ENCODE measurements around the gene CDCA4. TPM values are rescaled to one million over a fixed set of nuclear protein-coding genes. Genes with fewer than 3 reads are reported as not detected.
A peak's percentile ranks its signal among the peaks of the same experiment; 100 is the strongest.
"Not testable (repeated sequence)": the region's sequence is repeated elsewhere in the genome, so short reads cannot be mapped to it uniquely, and the experiment has no call there.

The CDCA4 gene
- total RNA-seq, 1 donor from 2014 or later = 50.8 TPM

- TF ChIP-seq, protein P1, sequence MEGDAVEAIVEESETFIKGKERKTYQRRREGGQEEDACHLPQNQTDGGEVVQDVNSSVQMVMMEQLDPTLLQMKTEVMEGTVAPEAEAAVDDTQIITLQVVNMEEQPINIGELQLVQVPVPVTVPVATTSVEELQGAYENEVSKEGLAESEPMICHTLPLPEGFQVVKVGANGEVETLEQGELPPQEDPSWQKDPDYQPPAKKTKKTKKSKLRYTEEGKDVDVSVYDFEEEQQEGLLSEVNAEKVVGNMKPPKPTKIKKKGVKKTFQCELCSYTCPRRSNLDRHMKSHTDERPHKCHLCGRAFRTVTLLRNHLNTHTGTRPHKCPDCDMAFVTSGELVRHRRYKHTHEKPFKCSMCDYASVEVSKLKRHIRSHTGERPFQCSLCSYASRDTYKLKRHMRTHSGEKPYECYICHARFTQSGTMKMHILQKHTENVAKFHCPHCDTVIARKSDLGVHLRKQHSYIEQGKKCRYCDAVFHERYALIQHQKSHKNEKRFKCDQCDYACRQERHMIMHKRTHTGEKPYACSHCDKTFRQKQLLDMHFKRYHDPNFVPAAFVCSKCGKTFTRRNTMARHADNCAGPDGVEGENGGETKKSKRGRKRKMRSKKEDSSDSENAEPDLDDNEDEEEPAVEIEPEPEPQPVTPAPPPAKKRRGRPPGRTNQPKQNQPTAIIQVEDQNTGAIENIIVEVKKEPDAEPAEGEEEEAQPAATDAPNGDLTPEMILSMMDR (IDR thresholded peaks at IDR 0.05; ENCODE audit: insufficient read depth, low read length, severe bottlenecking) = no peak
- no peaks in the 10 kb centered on the region for H3K27me3 ChIP-seq (ENCODE audit: control insufficient read depth, insufficient read depth, low read length)
- FAIRE-seq = no peak
- peak; percentile 47 for DNase-seq (ENCODE audit: low read depth)
- no peaks in the 10 kb centered on the region for H3K36me3 ChIP-seq (ENCODE audit: control insufficient read depth, insufficient read depth, low read length)
- no peak overlapping the region for H3K4me3 ChIP-seq (ENCODE audit: low read depth, low read length)
These were observed 46.5 kb upstream of the CDCA4 start for GRCh38 chr14:105067140-105067968.

DNA sequence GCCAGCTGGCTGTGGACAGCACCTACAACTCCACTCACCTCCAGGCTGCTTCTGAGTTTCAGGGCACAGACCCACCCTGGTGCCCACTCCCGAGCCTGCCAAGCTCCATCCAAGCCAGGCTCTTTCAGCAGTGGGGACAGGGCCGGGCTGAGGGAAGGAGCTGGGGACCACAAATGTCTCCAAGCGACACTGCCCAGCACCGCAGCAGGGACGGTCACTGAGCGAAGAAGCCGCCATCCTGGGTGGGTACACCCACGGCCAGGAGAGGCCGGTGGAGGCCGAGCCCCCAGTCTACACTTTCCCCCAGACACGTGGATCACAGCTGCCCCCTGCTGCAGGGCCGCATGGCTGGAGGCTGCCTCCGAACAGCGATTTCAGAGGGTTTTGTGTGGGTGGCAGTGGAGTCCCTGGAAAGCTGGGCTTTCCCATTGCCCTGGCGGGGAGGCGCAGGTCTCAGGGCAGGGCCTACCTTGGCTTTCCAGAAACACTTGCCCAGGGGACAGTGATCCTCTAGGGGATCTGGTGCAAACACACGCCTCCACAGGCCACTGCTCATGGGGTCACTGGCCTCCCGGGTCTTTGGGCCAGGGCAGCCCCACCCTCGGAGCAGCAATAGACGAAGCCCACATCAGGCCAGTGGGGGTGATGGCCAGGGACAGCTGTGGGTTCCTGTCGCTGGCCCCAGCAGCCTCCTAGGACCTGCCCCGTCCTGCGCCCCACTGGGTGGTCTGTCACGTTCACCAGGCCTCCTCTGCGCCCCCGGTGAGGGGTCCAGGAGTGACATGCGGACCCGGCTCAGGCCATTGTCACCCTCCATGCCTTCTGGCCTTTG, 45.6 kb upstream of the CDCA4 start:
- no peak overlapping the region for H3K4me3 ChIP-seq (ENCODE audit: low read depth, low read length)
- H3K27me3 ChIP-seq (ENCODE audit: control insufficient read depth, insufficient read depth, low read length) = peaks cover 1% of the 10 kb centered on the region
- FAIRE-seq (no peak), DNase-seq (ENCODE audit: low read depth) (no peak)
- H3K36me3 ChIP-seq (ENCODE audit: control insufficient read depth, insufficient read depth, low read length) = no peaks in the 10 kb centered on the region
- TF ChIP-seq, protein P1 (IDR thresholded peaks at IDR 0.05; ENCODE audit: insufficient read depth, low read length, severe bottlenecking) = no peak

DNA sequence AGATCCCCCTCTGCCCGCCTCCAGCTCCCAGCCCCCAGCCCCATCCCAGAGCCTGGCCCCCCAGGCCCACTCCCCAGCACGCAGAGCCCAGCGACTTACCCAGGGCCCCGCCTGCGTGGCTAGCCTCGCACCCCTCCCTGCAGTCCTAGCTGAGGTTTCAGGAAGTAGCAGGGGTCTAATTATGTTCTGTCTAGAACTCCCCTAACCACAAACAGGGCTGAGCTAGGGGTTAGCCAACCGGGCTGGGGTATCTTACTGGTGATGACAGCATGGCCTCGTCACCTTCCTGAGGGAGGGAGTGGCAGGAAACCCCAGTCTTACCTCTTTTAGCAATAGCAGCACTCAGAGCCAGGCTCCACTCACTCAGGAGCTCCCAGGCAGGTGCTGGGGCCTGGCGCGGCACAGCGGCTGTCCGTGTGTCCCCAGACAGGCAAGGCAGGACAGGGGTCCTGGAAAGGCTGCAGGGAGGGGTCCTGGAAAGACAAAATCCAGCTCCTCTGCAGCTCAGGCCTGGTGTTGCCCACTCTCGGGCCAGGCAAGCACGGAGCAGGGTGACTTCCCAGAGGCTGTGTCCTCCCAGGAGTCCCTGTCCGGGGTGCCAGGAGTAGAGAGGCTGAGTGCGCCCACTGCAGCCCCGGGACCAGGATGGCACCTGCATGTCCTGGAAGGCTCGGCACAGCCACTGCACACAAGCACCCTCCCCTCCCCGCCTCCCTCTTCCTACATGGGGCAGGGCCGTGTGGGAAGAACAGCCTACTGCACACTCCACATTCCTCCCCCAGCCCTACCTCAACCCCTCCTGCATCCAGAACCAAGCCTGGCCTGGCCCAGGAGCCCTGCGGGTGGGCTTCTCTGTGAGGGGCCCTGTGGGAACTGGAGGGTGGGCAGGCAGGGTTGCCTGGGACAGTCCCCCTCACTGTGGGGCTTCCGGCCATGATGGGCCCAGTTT, 44.7 kb upstream of the CDCA4 start, which contains the start of gene GPR132:
Gene GPR132 (minus strand): TSS at position 151 of the 949 bp plus-strand sequence. CDS start 10,010 bp downstream, outside the sequence.
- DNase-seq (ENCODE audit: low read depth) = peak; percentile 78
- TF ChIP-seq, protein P1 (IDR thresholded peaks at IDR 0.05; ENCODE audit: insufficient read depth, low read length, severe bottlenecking) = no peak
- FAIRE-seq = no peak
- H3K27me3 ChIP-seq (ENCODE audit: control insufficient read depth, insufficient read depth, low read length) = peaks cover 1% of the 10 kb centered on the region
- no peak within 1 kb of the TSS for H3K4me3 ChIP-seq (ENCODE audit: low read depth, low read length)
- no peaks in the 10 kb centered on the region for H3K36me3 ChIP-seq (ENCODE audit: control insufficient read depth, insufficient read depth, low read length)

- DNase-seq (ENCODE audit: low read depth) (no peak), FAIRE-seq (no peak)
- Histone ChIP-seq H3K36me3 (ENCODE audit: control insufficient read depth, insufficient read depth, low read length) (no peaks in the 10 kb centered on the region), H3K4me3 (ENCODE audit: low read depth, low read length) (no peak overlapping the region), H3K27me3 (ENCODE audit: control insufficient read depth, insufficient read depth, low read length) (peaks cover 1% of the 10 kb centered on the region)
- TF ChIP-seq, protein P1 (IDR thresholded peaks at IDR 0.05; ENCODE audit: insufficient read depth, low read length, severe bottlenecking) = no peak
These were observed 43.8 kb upstream of the CDCA4 start for GRCh38 chr14:105064721-105065143.

GRCh38 chr14:105064001-105064400, 43.1 kb upstream of the CDCA4 start:
- no peak for DNase-seq (ENCODE audit: low read depth)
- Histone ChIP-seq H3K36me3 (ENCODE audit: control insufficient read depth, insufficient read depth, low read length) (no peaks in the 10 kb centered on the region), H3K27me3 (ENCODE audit: control insufficient read depth, insufficient read depth, low read length) (peaks cover 1% of the 10 kb centered on the region), H3K4me3 (ENCODE audit: low read depth, low read length) (no peak overlapping the region)
- TF ChIP-seq, protein P1 (IDR thresholded peaks at IDR 0.05; ENCODE audit: insufficient read depth, low read length, severe bottlenecking) = no peak
- FAIRE-seq = no peak

- FAIRE-seq; H3K36me3 ChIP-seq (ENCODE audit: control insufficient read depth, insufficient read depth, low read length); H3K27me3 ChIP-seq (ENCODE audit: control insufficient read depth, insufficient read depth, low read length); H3K4me3 ChIP-seq (ENCODE audit: low read depth, low read length); DNase-seq (ENCODE audit: low read depth): not testable (repeated sequence)
These were observed 42.6 kb upstream of the CDCA4 start for GRCh38 chr14:105063506-105063905.
